Measurements from ENCODE around the gene MST1.
"Not testable (repeated sequence)": the region's sequence is repeated elsewhere in the genome, so short reads cannot be mapped to it uniquely, and the experiment has no call there.

- TF ChIP-seq CTCF, POLR2A, EP300 (IDR thresholded peaks at IDR 0.05): not testable (repeated sequence)
These were observed 2.4 kb downstream of the MST1 start for GRCh38 chr3:49686769-49687423.
